LNCAP (cell line): ENCODE results near the gene MAVS.

Experiments
- CTCF ChIP-seq: fragments of 450-650 bp; IDR thresholded peaks from 2 replicates; pipeline ENCODE4 v1.5.1; 2017; ENCODE audit warnings: mild to moderate bottlenecking

Gene MAVS

GRCh38 chr20:3873507-3873906 is 26.9 kb downstream of the MAVS start:
- TF ChIP-seq CTCF: no peak

- TF ChIP-seq CTCF: no peak
Measured at GRCh38 chr20:3874194-3874844, 27.7 kb downstream of the MAVS start.

- TF ChIP-seq CTCF: no peak
Measured at GRCh38 chr20:3875378-3875974, 28.8 kb downstream of the MAVS start.

- no peak for TF ChIP-seq CTCF
Measured at GRCh38 chr20:3876000-3876399, 29.4 kb downstream of the MAVS start.

- no peak for TF ChIP-seq CTCF
Measured at GRCh38 chr20:3876676-3877075, 30.0 kb downstream of the MAVS start.

GRCh38 chr20:3885715-3886114 is 39.1 kb downstream of the MAVS start:
- TF ChIP-seq CTCF: no peak

GRCh38 chr20:3887876-3888620 is 41.4 kb downstream of the MAVS start:
- no peak for TF ChIP-seq CTCF
